SU-DHL-6 (cell line): ENCODE measurements around the gene SEMG1.

ENCODE experiments used
- EZH2phosphoT487 ChIP-seq: fragments of 200-600 bp; sonication (generic), shearing (Covaris generic); conservative IDR thresholded peaks from 2 replicates; pipeline ENCODE4 v1.6.1; 2018; ENCODE audit warnings: mild to moderate bottlenecking, antibody characterized with exemption, low read length, moderate library complexity, mixed read lengths
- TF ChIP-seq, protein P1 (sequence below): fragments of 200-600 bp; sonication (generic); IDR thresholded peaks from one replicate; pipeline ENCODE4 v1.5.1; 2017; ENCODE audit warnings: antibody characterized with exemption, mild to moderate bottlenecking, low read length, moderate library complexity; ENCODE audit not compliant: insufficient read depth, poor library complexity, severe bottlenecking

DNA sequence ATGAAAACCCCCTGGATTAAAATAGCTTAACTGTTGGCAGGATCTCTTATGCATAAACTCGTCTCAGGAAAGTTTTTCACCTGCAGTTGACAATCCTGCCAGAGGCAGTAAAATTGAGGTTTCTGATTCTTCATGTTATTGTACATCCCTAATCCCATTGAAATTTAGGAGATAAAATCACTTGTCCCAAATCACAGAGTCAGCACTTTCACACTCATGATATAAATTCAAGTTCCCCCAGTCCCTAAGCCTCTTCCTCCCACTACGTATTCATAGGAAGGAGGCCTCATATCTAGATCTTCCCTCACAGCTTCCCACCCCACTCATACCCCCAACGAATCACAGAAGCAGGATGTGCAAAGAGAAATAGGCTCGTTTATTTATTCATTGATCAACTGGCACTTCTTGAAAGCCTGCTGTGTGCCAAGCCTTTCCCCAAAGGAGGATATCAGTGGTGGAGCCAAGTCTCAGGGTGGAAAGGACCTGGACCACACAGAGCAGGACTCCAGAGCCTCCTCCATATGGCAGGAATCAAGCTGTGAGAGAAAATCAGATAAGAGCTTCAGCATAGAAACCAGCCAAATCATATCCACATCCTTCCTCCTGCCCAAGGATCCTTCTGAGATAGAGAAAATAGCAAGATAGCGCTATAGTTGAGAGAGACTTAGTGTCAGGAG, 45.2 kb downstream of the SEMG1 start:
- TF ChIP-seq, protein P1, sequence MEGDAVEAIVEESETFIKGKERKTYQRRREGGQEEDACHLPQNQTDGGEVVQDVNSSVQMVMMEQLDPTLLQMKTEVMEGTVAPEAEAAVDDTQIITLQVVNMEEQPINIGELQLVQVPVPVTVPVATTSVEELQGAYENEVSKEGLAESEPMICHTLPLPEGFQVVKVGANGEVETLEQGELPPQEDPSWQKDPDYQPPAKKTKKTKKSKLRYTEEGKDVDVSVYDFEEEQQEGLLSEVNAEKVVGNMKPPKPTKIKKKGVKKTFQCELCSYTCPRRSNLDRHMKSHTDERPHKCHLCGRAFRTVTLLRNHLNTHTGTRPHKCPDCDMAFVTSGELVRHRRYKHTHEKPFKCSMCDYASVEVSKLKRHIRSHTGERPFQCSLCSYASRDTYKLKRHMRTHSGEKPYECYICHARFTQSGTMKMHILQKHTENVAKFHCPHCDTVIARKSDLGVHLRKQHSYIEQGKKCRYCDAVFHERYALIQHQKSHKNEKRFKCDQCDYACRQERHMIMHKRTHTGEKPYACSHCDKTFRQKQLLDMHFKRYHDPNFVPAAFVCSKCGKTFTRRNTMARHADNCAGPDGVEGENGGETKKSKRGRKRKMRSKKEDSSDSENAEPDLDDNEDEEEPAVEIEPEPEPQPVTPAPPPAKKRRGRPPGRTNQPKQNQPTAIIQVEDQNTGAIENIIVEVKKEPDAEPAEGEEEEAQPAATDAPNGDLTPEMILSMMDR: no peak
- TF ChIP-seq EZH2phosphoT487: no peak
